Retinal pigment epithelial cell (primary cell): ENCODE data around the gene TLE7.

Source experiments
- DNase-seq: peaks from one replicate; pipeline ENCODE4 v3.0.0-alpha.2; 2010; ENCODE audit warnings: low read depth
- H3K4me3 ChIP-seq: 2 replicates; pipeline ENCODE4 v1.5.1; 2011; ENCODE audit warnings: mild to moderate bottlenecking, low read length, control low read depth, moderate library complexity
- CTCF ChIP-seq: conservative IDR thresholded peaks from 2 replicates; pipeline ENCODE4 v1.5.1; 2011; ENCODE audit warnings: low read depth, low read length, control low read depth, inconsistent platforms

The TLE7 gene

GRCh38 chr16:71426880-71427615 is 14.8 kb downstream of the TLE7 start:
- no peak for TF ChIP-seq CTCF
- no peak for DNase-seq
- no peak overlapping the region for H3K4me3 ChIP-seq

GRCh38 chr16:71426069-71426879 is 15.6 kb downstream of the TLE7 start:
- TF ChIP-seq CTCF = no peak
- peak overlapping the region; percentile 57 for H3K4me3 ChIP-seq
- DNase-seq = peak; percentile 66

- TF ChIP-seq CTCF = no peak
- no peak for DNase-seq
- H3K4me3 ChIP-seq = peak overlapping the region; percentile 57
Observed at GRCh38 chr16:71425746-71426068, 16.1 kb downstream of the TLE7 start.

GRCh38 chr16:71424626-71425025 is 17.2 kb downstream of the TLE7 start:
- no peak for TF ChIP-seq CTCF
- no peak for DNase-seq
- no peak overlapping the region for H3K4me3 ChIP-seq

- no peak overlapping the region for H3K4me3 ChIP-seq
- no peak for DNase-seq
- TF ChIP-seq CTCF = no peak
Observed at GRCh38 chr16:71423865-71424264, 18.0 kb downstream of the TLE7 start.

- TF ChIP-seq CTCF = no peak
- H3K4me3 ChIP-seq = no peak overlapping the region
- DNase-seq = no peak
Observed at GRCh38 chr16:71423016-71423415, 18.8 kb downstream of the TLE7 start.

GRCh38 chr16:71421911-71422310 is 19.9 kb downstream of the TLE7 start:
- DNase-seq = no peak
- TF ChIP-seq CTCF = peak; percentile 59
- H3K4me3 ChIP-seq = no peak overlapping the region
